Measurements from ENCODE around the gene HDAC4. TPM values are rescaled to one million over a fixed set of nuclear protein-coding genes. Genes with fewer than 3 reads are reported as not detected.
A peak's percentile ranks its signal among the peaks of the same experiment; 100 is the strongest.

HDAC4 gene
- polyA plus RNA-seq, 5 donors = 7.9 to 11.8 (median 10.9) TPM

DNA sequence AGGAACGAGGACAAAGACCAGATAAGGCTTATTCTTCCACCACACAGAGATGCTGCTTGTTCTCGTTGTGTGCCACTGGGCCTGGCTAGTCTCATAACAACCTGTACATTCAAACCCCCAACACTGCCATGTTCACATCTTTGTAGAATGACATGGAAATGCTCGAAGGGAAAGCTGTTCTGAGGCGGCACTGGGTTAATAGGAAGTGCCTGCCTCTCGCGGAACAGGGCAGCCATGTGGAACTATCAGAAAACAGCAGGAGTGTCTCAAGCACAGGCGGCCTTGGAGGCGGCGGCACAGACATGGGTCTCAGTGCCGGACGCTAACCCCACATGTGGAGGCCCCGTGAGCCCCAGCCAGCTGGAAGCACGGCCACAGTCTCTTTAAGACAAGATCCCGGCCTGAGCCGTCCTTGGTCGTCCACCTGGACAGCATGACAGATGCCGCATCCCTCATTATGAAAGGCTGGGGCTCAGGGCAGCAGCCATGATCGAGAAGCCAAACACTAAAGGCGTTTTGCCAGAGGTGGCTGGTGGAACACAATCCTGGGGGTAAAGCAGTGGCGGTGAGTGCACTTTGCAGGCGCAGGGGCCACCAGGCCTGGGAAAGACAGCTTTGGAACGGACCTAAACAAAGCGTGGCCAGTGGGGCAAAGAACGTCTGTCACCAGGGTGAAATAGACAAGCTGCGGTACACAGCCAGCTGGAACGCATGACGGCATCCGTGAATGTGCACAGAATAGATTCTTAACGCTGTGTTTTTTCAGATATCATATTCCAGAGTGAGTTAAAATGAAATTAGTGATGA, 161.0 kb downstream of the HDAC4 start:
- DNase-seq = peak in 1 of 2 donors; percentile 69

DNA sequence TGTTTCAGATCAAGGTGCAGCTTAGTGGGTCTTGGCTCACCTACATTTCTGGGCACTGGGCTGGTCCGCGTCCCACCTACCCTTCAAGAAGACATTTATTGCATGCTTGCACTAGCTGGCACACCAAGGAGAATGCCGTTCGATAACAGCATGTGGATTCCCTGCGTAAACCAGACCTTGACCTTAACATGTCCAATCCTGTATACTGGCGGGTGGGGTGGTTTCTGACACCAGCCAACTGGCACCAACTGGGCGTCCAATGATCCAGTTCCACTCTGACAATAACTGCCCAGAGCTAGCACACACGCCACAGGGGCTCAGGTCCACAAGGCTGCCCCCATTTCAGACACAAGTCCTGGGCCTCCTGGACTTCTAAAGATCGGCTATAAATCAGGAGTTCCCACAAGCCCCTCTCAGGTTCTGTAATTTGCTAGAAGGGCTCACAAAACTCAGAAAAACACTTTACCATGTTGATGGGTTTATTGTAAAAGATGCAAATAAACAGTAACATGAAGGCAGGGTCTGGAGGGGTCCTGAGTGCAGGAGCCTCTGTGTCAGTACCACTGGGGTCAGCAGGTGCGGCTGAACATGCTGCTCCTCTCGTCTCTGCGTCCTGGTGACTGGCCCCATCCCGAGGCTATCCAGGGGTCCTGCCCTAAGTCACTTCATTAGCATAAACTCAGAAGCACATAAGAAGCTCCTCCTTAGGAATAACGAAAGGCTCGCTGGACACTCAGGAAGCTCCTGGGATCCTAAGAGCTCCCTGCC, 161.8 kb downstream of the HDAC4 start:
- no peak for DNase-seq

DNA sequence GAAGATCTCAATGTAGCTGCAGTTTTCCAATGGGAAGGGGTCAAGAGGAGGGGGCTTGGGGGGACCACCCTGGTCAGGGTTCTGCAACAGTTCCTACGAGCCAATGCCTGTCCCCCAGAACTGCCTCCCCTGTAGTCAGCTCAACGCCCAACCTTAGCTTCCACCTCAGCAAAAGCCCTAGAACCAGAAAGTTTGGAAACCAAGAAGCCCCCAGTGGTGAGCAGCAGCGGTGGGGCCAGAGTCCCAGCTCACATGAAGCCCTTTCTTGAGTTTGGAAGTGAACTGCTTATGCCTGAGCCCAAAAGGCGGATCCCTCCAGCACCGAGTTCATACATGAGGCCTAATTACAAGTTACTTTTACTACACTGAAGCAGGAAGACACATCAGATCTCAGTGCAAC, 162.4 kb downstream of the HDAC4 start:
- no peak for DNase-seq

DNA sequence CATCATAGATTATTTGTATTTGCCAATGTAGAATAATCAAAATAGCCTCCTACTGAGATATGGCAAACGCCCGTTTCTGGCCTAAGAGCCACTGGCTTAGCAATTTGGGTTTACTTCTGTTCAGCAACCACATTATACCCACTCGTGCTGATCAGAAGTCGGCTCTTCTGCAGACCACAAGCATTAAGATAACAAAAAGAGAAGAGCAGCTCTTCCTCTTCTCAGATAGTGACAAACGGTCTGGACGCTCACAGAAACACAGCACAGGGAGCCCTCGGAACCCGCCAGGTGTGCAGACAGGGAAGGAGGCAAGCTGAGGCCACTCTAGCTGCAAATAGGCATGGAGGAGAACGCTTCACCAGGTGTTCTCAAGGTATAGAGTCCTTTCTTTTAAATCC, 164.0 kb downstream of the HDAC4 start:
- no peak for DNase-seq

DNA sequence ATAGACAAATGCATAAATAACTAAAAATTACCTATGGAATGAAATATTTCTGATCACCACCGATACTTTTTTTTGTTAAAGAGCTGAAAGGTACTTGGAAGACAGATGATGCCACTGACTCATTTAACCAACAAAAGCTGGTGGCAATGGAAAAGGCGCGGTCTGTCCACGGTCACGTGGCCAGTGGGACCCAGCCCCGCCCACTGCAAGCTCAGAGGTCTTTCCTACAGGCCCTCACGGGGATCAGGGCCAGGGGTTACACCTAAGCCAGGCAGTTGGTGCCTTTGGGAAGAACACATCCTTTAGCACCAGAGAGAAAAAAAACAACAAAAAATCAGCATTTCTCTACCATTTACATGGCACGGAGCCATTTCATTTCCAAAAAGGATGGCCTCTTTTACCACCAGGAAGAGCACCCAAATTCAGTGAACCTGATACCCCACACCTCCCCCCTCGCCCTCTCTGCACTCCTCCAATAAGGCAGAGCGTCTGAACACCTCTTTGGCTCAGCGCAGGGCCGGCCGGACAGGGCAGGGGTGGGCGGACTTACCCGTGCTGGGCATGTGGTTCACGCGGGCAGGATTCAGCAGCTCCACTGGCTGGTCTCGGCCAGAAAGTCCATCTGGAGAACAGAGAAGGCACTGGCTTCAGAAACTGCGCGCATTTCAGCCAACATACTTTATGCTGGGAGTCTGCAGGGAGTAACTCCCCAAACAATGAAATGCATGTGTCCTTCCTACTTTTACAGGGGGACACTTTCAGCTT, 164.6 kb downstream of the HDAC4 start:
- DNase-seq = no peak

DNA sequence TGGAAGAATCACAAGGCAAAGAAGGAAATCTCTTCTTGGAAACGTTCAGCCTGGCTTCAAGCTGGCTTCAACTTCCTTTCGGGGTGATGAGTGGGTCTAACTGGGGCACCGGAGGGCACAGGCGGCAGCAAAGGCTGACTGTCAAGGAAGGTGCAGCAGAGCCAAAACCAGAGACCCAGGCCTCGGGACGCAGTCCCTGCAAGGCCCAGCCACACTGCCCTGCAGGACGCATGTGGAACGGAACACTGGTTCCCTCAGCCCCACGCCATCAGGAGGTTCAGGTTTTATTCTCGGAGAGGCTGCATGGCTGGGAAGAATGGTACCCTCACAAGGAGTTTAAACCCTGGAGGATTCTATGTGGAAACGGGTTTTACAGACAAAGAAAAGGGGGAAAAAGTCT, 165.5 kb downstream of the HDAC4 start:
- no peak for DNase-seq

DNA sequence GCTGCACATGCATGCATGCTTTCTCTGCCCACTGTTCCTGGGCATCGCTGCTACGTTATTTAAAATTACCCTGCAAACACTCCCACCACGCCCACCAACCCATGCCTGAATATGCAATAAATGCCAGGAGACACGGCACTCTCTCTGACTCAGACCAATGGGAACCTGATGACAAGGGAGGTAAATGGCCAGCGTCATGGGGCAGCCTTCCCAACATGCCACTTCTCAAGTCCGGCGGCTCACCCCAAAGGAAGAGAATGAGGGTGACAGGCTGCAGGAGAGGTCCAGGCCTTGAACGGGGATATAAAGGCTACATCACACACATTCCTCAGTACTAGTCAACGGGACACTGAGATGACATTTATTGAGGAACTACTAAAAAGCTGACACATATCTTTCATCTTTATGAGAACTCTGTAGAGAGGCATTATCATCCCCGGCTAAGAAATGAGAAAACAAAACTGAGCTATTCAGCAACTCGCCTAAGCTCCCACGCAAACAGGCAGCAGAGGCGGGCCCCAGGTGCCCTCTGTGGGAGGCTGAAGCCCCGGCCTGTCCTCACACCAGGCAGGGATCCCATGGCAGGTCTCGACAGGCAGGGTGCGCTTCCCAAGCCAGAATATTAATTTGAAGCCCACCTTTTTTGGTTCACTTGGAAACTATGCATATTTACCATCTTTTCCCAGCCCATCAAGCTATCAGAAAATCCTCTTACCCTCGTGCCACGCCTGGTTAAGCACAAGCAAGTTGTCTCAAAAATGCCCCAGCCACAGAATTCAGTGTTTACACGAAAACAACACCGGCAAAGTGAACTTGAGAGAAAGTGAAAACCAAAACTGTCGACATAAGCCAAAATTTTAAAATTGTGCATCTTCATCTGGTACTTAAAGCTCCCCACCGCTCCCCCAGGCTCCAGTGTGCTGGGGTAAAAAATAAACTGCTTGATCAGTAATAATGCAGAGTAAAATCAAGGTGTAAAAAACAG, 166.3 kb downstream of the HDAC4 start:
- DNase-seq = no peak

DNA sequence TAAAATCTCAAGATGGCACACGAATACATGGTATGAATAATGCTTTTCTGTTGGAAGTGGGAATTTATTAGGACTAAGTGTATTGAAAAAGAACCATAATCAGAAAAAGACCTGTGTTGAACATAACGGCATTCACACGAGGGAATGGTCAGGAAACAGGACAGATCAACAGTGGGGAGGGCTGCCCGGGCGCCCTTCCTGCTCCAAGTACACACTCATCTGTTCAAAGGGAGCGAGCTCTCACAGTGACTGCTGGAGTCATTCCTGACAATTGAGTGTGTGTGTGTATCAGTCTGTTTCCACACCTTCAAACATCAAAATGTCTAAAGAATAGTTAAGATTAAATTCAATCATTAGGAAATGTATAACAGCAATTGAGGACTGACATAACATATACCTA, 167.2 kb downstream of the HDAC4 start:
- no peak for DNase-seq

DNA sequence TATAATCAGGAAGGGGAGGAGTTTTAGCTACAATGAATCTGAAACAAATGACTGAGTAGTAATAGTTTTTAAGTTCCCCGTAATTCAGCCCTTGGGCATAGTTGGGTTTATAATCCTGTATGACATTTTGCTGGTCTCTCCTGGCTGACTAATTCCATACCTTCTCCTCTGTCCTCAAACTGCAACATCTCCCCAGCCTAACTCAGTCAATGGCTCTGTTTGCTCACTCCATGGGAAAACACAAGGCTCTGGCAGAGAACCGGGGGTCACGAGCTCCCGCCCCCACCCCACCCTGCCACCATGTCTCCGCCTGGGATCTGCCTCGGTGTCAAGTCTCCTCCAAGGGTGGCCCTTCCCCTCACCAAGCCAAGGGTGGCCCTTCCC, 168.6 kb downstream of the HDAC4 start:
- DNase-seq = no peak

DNA sequence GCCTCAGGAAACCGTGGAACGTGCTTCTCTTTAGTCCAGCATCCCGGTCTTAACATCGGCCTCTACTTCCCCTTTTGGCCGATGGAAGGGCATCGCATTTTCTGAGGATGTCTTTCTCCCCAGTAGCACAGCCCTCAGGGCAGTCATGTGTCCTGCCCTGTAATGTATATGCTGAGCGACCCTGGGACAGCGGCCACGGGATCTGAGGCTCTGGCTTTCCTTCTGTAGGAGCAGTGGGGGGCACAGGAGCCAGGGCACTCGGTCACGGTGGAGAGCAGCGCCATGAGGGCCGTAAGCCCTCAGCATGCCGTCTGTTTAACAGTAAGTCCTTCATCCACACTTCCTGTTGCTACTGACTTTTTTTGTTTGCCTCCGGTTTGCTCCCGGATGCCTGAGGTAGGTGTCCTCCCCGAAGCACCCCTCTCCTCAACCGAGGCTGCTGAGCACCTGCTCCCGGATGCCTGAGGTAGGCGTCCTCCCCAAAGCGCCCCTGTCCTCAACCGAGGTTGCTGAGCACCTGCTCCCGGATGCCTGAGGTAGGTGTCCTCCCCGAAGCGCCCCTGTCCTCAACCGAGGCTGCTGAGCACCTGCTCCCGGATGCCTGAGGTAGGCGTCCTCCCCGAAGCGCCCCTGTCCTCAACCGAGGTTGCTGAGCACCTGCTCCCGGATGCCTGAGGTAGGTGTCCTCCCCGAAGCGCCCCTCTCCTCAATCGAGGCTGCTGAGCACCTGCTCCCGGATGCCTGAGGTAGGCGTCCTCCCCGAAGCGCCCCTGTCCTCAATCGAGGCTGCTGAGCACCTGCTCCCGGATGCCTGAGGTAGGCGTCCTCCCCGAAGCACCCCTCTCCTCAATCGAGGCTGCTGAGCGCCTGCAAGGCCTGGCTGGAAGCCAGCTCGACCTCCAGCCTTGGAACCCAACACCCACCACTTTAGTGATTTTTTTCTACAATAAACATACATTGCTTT, 169.3 kb downstream of the HDAC4 start:
- no peak for DNase-seq

DNA sequence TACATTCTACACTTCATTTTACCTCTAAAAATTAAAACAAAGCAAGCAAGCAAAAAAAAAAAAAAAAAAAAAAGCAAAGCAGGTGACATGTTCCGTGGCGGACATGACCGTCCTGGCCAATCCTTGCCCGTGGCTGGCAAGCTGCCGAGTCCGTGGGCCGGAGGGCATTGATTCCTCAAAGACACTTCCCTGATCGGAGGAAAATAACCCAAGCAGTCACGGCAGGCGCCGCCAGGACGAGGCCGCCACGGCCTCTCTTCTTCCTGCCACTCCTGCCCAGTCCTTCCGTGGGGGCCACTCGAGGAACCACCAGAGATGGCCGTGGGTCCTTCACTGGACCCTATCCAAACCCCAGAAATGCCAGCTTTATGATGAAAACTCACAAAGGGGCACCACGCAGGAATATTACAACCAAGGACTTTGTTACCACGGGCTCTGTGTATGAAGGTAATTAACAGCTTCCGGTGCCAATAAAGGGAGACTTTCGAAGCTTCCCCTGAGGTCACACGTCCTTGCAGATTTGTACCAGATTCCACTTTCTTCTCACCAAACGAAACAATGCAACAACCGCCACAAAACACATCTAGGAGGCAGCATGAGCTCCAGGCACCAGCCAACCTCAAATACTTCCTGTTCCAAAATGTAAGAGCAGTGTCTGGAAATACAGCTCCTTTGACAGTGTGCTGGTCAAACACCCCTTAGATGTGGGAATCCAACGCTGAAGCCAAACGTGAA, 170.3 kb downstream of the HDAC4 start:
- DNase-seq = no peak

DNA sequence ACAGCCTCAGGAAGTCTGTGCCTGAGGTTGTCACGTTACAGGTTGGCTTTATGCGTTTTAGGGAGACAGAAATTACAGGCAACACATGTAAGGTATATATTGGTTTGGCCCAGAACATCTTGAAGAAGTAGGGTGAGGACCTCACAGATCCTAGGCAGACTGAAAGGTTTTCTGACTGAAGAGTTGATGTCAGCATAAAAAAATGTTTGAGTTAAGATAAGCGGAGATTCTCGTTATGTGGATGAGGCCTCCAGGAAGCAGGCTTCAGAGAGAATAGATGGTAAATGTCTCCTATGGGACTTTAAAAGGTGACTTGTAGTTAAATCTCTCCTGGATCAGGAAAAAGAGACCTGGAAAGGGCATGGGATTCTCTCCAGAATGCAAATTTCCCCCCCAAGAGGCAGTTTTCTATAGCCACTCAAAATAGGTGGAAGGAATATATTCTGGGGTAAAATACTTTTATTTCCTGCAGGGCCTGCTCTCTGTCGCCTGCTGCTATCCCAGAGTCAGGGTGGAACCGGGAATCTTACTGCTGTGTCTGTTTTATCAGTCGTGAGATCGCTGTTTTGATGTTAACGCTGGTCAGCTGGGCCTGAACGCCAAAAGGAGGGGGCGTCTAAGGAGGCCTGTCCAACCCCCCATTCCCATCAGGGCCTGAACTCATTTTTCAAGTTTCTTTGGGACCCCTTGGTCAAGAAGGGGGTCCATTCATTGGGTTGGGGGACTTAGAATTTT, 171.1 kb downstream of the HDAC4 start:
- DNase-seq = no peak

DNA sequence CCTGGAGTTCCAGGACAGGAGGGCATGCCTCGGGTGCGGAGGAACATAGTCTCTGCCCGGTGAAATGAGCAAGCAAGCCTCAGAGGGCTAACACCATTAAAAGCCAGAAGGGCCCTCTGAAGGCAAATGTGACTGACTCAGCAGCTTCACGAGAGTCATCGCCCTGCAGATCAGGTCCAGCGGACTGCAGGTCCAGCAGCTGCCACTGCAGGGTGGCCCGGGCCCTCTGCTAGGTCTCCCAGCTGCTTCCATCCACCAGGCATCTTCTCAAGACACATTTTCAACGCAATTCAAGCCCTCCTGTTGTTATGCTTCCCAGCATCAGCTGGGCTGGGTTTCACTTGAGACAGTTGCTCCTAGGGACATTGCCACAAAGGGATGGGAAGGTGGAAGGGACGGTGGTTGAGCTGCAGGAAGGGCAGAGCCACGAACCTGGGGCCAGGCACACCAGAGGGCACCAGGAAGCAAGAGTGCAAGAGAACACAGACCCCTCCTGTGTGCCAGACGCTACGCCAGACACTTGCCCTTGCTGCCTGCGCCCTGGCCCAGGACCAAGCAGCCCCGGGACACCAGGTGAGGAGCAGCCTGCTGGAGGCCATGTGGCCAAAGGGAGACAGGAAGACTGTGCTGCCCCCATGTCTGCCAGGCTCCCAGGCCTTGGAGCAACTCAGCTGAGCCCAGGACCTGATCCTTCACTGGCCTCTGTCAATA, 173.0 kb downstream of the HDAC4 start:
- DNase-seq = peak in 1 of 2 donors; percentile 29

DNA sequence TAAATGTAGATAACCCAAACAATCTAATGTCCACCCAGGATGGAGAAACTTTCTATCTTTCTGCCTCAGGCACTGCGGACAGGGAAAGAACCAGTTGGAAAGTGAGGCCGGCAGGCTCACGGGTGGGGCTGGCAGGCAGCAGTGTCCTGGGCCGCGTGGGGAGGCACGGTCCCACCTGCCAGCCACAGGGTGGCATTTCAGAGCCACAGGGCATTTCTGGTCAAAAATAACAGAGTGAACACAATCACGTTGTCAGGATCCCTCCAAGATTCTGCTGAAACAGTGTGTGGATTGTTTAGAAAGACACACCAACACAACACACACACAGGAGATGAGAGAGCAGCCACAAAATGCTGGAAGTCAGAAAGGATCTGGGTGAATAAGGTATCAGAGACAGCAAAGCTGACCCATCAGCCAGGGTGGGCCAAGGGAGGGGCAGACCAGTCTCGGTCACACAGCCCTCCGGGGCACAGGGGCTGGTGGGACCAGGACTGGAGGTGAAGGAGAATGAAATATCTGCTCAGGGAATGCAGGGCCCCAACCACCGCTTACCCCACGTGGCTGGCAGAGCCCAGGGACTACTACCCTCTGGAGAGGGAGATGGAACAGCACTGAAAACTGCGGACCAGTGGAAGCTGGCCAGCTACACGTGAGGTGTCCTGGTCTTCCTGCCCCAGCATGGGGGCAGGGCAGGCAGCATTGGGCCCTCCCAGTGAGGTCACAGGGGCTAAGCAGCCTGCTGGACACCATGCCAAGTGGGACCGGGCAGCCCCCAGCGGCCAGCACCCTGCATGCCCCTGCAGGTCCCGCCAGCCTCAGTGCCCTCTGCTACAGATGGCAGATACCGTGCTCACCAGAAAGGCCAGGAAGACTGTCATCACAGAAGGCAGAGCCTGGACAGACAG, 173.9 kb downstream of the HDAC4 start:
- DNase-seq = no peak

DNA sequence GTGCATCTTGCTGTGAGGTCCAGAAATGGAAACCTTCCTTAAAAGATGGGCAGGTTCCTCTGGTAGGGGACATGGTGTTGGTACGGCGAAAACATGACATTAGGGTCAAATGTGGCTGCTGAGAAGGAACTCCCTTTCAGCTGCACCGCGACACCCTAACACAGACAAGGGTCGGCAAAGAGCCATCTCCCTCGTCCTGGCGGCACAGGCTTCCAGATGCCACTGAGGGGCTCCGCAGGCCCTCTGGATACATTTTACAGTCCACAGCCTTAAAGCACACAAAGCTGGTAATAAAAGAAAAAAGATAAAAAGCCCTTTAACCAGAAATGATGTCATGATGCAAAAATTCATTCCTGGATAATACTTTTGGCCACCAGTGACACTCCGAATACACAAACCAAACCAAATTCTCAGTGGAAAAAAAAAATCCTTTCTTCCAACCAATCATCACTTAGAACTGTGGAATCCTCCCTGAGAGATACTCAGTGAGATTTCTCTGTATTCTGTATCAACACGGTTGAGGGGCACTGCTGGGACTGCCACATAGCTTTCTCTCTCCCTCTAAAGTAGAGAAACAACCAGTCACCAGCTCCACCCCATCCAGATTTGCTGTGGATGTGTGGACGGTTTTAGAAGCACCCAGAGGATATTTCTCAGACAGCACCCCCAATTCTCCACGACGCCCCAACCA, 174.8 kb downstream of the HDAC4 start:
- no peak for DNase-seq

DNA sequence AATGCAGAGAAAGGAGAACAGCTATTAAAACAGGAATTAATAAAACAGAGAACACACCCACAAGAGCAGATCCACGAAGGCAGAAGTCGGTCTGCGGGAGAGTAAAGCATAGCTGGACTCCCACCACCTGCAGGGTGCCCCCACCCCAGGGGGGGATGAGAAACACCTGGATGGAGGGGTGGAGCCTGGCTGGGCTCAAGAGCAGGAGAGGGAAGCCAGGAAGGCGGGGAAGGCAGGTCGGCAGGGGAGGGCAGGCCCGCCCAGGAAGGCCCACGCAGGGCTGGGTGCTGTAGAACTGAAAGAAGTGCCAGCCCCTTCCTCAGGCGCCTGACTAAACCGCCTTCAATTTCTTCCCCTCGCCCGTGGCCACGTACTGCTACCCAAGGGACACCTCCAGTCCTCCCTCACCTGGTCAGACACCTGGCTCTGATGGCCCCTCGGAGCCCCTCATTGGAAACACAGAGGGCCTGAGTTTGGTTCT, 175.4 kb downstream of the HDAC4 start:
- no peak for DNase-seq

Measured in right lung (tissue), 5 donors.